Kidney (tissue), 14 donors: ENCODE data around the gene LCA5. TPM values are rescaled to one million over a fixed set of nuclear protein-coding genes. Genes with fewer than 3 reads are reported as not detected.
A peak's percentile ranks its signal among the peaks of the same experiment; 100 is the strongest.

Source experiments
- DNase-seq, 5 donors: peaks; one replicate each; pipeline ENCODE4 v3.0.0-alpha.2; 2013 to 2020
- FAIRE-seq: peaks from 2 replicates; lab custom pipeline; 2012; peaks lifted over from hg19 to GRCh38; lab: Jason Lieb, UNC
- H3K27ac ChIP-seq, 2 donors: one replicate each; pipeline ENCODE4 v1.7.0; 2013; ENCODE audit warnings: low read depth in 2 of 2, low read length in 2 of 2, inconsistent platforms in 1 of 2
- H3K27me3 ChIP-seq: one replicate; pipeline ENCODE4 v1.7.1; 2013; ENCODE audit warnings: low read length, inconsistent platforms; ENCODE audit not compliant: control insufficient read depth, insufficient read depth
- H3K36me3 ChIP-seq, 3 donors: one replicate each; pipeline versions ENCODE4 v1.7.0 to v1.7.1; 2013; ENCODE audit warnings: low read length in 3 of 3, control low read depth in 1 of 3, inconsistent platforms in 1 of 3; ENCODE audit not compliant: insufficient read depth in 3 of 3, control insufficient read depth in 2 of 3
- H3K4me1 ChIP-seq, 3 donors: one replicate each; pipeline versions ENCODE4 v1.7.0 to v1.7.1; 2013; ENCODE audit warnings: low read length in 3 of 3, inconsistent platforms in 1 of 3, low read depth in 1 of 3; ENCODE audit not compliant: control insufficient read depth in 2 of 3, insufficient read depth in 2 of 3
- H3K4me3 ChIP-seq, 3 donors: one replicate each; pipeline versions ENCODE4 v1.7.0 to v1.8.1; 2013; ENCODE audit warnings: low read length in 3 of 3, control low read depth in 1 of 3, inconsistent platforms in 1 of 3
- H3K9ac ChIP-seq, 3 donors: one replicate each; pipeline versions ENCODE4 v1.7.0 to v1.7.1; 2013; ENCODE audit warnings: low read length in 3 of 3, control low read depth in 1 of 3, inconsistent platforms in 1 of 3
- H3K9me3 ChIP-seq, 3 donors: one replicate each; pipeline versions ENCODE4 v1.7.0 to v1.7.1; 2013; ENCODE audit warnings: low read length in 3 of 3, control low read depth in 1 of 3, inconsistent platforms in 1 of 3; ENCODE audit not compliant: control insufficient read depth in 2 of 3, insufficient read depth in 1 of 3
- CTCF ChIP-seq: IDR thresholded peaks from 3 replicates; pipeline ENCODE4 v1.5.1; 2012; ENCODE audit warnings: mild to moderate bottlenecking, moderate library complexity, borderline replicate concordance; ENCODE audit not compliant: insufficient read depth; ENCODE audit errors: extremely low read depth
- intact Hi-C: fragments of 100-400 bp; cut with DNase I; formaldehyde crosslinking; loops from one replicate; pipeline ENCODE4 v1.11.1; 2022
- polyA plus RNA-seq: library from polyadenylated mRNA; stranded (reverse); fragments of 350-450 nt; fragmentation: Illumina TruSeq; extraction: RNeasy Lipid Tissue Mini Kit (QIAGEN cat#74804); gene quantifications from one replicate; pipeline ENCODE4 v1.2.3, GENCODE V29; 2014; ENCODE audit warnings: low read depth, low replicate concordance; ENCODE audit not compliant: insufficient read depth
- total RNA-seq: library from RNA; stranded (reverse); fragmentation: NEBNext Ultra II Directional; extraction: Animal tissue kit (Norgen Biotek cat#: 25700); gene quantifications from one replicate; pipeline ENCODE4 v1.2.1, GENCODE V29; 2021
- donor health status: control.
- donor health status: control.
- donor health status: control.
- donor health status: control.
- donor health status: control.
- donor health status: DM: yes; HTN: yes; CAD: no.
- donor health status: Normal renal cell carcinoma (clear cell type).

The LCA5 gene
- total and polyA plus RNA-seq, 2 donors from 2014 or later = 2.0 to 4.8 TPM

GRCh38 chr6:79574630-79575225 lies 37.5 kb upstream of the LCA5 start:
- Histone ChIP-seq H3K9ac (no peak overlapping the region), H3K4me1 (no peaks in the 10 kb centered on the region), H3K27me3 (no peaks in the 10 kb centered on the region), H3K27ac (no peak overlapping the region), H3K4me3 (no peak overlapping the region), H3K36me3 (no peaks in the 10 kb centered on the region), H3K9me3 (no peaks in the 10 kb centered on the region)
- DNase-seq (no peak), FAIRE-seq (no peak)
- intact Hi-C loops = loop anchor here (10.0 kb wide), 1 partner anchor 120 kb away; no protein-coding TSS in a partner anchor
- TF ChIP-seq CTCF = no peak

- Histone ChIP-seq H3K36me3 (no peaks in the 10 kb centered on the region), H3K4me1 (no peaks in the 10 kb centered on the region), H3K27me3 (no peaks in the 10 kb centered on the region), H3K4me3 (no peak overlapping the region), H3K9ac (no peak overlapping the region), H3K27ac (no peak overlapping the region), H3K9me3 (no peaks in the 10 kb centered on the region)
- no peak for TF ChIP-seq CTCF
- DNase-seq (no peak), FAIRE-seq (no peak)
- intact Hi-C loops = loop anchor here (10.0 kb wide), 1 partner anchor 121 kb away; no protein-coding TSS in a partner anchor
Observed at GRCh38 chr6:79574174-79574573, 36.9 kb upstream of the LCA5 start.

- no peak for TF ChIP-seq CTCF
- H3K36me3 ChIP-seq = no peaks in the 10 kb centered on the region
- H3K9me3 ChIP-seq = no peaks in the 10 kb centered on the region
- peak overlapping the region in 2 of 3 donors; percentile 2 to 7 for H3K9ac ChIP-seq
- no peak for FAIRE-seq
- no peak for DNase-seq
- intact Hi-C loops = loop anchor here (10.0 kb wide), 1 partner anchor 124 kb away; no protein-coding TSS in a partner anchor
- H3K27ac ChIP-seq = no peak overlapping the region
- H3K4me1 ChIP-seq = no peaks in the 10 kb centered on the region
- H3K4me3 ChIP-seq = peak overlapping the region; percentile 51 to 78 (median 66)
- H3K27me3 ChIP-seq = no peaks in the 10 kb centered on the region
Observed at GRCh38 chr6:79571030-79571367, 33.8 kb upstream of the LCA5 start.
